ENCODE measurements around the gene ULK3. TPM values are rescaled to one million over a fixed set of nuclear protein-coding genes. Genes with fewer than 3 reads are reported as not detected.

Gene ULK3
- total RNA-seq, 1 experiment from 2014 or later: 35.9 TPM

GRCh38 chr15:74867466-74868038, 24.6 kb upstream of the ULK3 start:
- DNase-seq (ENCODE audit: low spot score): no peak

- DNase-seq (ENCODE audit: low spot score): peak; percentile 64
Measured at GRCh38 chr15:74866090-74866489, 23.1 kb upstream of the ULK3 start.

DNA sequence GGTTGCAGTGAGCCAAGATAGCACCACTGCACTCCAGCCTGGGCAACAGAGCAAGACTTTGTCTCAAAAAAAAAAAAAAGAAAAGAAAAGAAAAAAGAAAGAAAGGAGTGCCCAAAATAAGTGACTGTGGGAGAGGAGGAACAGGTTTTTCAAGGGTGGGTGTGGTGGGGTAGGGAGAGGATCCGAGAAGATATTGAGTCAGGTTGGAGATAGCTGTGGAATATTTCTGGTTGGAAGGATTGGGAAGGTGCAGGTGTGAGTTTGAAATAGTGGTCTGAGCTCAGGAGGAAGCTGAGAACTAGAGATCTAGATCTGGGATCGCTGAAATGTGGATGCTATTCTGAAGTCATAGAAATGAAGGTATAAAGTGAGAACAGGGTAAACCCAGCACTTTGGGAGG, 22.4 kb upstream of the ULK3 start:
- DNase-seq (ENCODE audit: low spot score): no peak

GRCh38 chr15:74864296-74864695, 21.3 kb upstream of the ULK3 start:
- DNase-seq (ENCODE audit: low spot score): no peak

DNA sequence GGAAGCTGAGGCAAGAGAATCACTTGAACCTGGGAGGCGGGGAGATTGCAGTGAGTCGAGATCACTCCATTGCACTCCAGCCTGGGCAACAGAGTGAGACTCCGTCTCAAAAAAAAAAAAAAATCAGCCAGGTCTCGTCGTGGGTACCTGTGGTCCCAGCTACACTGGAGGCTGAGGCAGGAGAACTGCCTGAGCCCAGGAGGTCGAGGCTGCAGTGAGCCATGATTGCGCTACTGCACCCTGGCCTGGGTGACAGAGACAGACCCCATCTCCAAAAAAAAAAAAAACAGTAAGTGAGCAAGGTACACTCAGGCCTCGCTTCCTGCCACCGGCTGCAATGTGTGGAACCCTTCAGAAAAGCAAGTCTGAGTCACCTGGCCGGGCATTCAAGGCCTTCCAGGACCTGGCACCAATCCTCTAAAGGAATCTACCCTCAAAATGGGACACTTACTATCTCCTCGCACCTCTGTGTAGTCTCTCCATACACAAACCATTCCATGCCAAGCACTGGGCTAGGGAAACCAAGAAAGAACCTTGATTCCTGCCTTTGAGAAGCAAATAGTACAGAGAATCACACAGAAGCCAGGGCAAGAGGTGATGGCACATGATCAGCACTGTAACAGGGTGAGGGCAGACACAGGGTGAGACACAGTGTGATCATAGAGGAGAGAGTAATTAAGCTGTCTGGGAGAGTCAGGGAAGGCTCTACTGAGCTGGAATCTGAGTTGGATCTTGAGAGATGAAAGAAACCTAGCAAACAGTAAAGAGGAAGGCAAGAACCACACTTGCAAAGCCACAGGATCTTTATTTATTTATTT, 20.5 kb upstream of the ULK3 start:
- DNase-seq (ENCODE audit: low spot score): peak; percentile 60

DNA sequence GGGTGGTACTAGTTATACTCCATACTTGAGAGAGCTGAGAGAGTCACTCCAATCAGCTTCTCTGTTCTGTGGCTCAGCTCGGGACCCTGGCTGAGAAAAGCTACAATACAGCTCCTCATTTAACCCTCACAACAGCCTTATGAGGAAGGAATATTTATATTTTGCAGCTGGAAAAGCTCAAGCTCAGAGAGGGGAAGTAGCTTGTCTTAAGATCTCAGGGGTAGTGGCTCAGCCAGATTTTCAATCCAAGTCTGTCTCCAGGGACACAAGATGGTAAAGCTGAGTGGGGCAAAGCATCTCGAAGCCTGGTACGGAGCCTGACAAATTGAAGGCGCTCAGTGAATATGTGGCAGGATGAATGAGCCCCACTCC, 15.4 kb upstream of the ULK3 start:
- DNase-seq (ENCODE audit: low spot score): no peak

- DNase-seq (ENCODE audit: low spot score): no peak
Measured at GRCh38 chr15:74857671-74858368, 14.9 kb upstream of the ULK3 start.

DNA sequence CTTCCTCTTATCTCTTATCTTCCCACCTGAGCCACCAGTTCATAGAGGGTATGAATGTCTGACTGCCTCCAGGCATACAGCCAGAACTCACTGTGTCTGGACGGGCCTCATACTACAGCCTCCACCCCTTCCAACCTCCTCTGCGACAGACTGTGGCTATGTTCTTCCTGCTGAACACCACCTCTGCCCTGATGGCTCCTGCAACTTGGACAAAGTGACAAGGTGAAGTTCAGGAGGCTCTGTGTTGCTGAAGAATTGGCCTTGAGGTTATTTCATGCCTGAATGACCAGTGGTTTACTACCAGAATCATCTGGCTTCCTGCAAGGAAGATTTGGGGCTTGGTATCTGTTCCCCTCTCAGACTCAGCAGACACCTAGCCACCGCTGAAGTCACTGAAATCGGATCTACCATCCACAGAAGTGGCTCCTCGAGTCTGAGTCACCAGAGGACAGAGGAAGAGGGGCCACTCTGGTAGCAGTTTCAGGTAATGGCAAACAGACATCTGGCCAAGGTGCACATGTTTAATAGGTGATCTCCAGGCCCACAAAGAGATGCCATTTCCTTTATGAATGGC, 14.2 kb upstream of the ULK3 start:
- DNase-seq (ENCODE audit: low spot score): no peak

GRCh38 chr15:74856537-74856936, 13.6 kb upstream of the ULK3 start:
- DNase-seq (ENCODE audit: low spot score): no peak

DNA sequence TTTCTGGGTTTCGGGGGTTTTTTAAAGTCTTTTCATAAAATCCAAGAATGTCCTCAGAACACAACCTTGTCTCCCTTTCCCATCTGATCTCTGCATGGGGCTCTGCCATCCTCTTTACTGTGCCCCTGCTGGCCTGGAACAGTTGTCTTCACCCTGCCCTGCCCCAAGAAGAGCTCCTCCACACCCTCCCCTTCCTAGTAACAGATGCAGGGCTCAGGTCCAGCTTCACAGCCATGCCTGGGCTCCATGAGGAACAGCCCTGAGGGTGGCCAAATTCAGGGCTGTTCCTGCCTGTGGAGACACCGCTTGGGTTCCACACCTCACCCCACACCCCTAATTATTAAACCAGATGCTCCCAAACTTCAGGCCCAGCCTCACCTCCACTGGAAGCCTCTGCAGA, 12.9 kb upstream of the ULK3 start:
- DNase-seq (ENCODE audit: low spot score): no peak

GRCh38 chr15:74854453-74855022, 11.6 kb upstream of the ULK3 start:
- DNase-seq (ENCODE audit: low spot score): no peak

DNA sequence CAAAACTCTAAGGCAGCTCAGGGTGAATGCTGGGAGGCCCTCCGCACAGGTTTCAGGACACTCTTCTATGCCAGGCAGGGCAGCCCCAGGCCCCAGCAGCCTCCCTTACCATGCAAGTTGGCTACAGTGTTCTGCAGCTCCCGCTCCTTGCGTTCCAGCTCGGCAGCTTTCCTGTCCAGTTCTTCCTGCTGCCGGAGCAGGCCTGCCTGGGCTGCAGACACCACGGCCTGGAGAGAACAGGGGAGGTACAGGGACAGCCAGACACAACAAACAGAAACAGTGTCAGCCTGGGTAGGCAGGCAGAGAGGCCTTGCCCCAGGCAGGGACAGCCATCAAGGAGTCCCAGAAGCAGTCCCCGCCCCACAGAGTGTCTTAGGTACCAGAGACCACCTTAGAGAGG, 9.0 kb upstream of the ULK3 start:
- no peak for DNase-seq (ENCODE audit: low spot score)

GRCh38 chr15:74850393-74850792, 7.4 kb upstream of the ULK3 start:
- no peak for DNase-seq (ENCODE audit: low spot score)

DNA sequence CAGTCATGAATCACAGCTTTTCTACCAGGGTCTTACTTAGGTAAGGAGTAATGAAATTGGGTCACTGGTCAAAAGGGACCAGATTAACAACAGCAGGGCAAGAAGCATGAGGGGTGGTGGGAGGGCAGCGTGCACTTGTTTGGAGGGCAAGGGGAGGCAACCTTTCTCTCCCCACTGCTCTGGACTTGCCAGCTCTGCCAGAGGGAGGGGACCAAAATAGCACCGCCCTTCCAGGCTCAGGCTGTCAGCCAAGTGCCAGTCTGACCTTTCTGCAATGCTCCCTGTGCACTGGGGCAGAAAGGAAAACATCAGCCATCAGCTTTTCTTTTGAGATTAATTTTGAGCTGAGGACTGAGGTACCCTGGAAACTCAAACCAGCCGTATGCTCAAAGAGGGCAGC, 4.5 kb upstream of the ULK3 start:
- DNase-seq (ENCODE audit: low spot score): no peak

DNA sequence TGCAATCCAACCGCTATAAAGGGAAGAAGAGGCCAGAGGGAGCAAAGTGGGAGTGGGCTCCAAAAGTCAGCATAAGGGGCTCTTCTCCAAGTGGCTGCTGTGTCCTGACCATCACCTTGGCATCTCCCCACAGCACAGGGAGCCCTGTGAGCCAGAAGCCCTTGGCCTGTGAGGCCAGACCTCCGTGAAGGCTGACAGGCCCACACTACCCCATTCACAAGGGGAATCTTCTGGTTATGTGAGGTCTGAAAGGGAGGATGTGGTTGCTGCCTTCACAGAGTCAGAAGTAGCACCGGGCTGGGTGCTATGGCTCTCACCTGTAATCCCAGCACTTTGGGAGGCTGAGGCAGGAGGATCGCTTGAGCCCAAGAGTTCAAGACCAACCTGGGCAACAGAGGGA, 2.6 kb upstream of the ULK3 start:
- DNase-seq (ENCODE audit: low spot score): no peak

- no peak for DNase-seq (ENCODE audit: low spot score)
Measured at GRCh38 chr15:74845208-74845568, 2.2 kb upstream of the ULK3 start.

DNA sequence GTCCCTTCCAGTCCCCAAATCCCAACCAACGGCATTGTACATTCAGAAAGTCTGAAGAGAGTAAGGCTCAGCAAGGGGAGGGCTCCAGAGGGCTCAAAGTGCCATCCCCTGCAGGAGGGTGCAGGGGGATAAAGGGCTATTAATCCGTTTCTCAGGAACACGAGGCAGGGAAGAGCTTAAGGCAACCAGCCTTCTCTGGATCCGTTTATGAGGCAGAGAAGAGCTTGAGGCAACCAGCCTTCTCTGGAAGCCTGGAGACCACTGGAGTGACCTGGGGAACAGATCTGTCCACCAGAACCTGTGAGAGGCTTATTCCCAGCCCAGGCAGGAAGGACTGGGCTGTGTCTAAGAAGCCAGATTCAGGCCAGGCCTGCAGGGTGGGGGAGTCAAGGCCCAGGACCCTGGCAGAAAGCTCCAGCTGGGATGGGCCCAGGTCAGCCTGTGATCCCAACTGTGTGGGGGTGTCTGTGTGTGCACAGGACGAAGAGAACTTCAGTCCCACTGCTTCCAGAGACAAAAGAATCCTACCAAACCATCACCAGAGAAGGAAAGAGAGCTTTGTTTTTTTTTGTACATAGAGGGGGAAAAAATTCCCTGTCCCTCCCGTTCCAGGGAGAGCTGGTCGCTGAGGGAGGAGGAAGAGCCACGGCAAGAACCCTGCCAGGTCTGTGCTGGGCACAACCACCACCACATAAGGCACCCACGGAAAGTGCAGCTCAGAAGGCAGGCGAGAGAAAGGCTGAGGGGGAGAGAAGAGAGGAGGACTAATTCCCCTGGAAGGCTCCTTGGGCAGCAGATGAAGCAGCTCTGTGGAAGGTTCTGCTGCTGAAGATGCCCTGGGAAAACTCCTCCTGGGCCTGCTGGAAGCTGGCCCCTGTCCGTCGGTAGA, 1.6 kb upstream of the ULK3 start:
- no peak for DNase-seq (ENCODE audit: low spot score)

DNA sequence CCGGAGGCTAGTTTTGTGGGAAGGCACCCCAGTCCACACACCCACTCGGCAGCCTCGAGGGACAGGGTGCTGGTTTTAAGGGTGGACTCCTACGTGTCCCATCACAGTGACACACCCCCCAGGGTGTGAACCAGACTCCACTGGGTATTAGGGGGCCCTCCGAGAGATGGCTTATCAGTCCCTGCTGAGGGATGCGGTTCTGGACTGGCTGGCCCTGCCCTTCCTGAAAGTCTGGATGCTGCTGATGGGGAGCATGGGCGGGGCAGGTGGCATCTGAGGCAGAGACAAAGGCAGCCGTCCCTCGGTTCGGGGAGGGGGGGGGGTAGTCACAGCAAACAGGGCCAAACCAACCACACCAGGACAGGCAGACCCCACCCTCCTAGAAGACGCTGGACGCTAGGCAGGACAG, 939 bp upstream of the ULK3 start:
- no peak for DNase-seq (ENCODE audit: low spot score)

GRCh38 chr15:74843445-74843828, 481 bp upstream of the ULK3 start:
- no peak for DNase-seq (ENCODE audit: low spot score)

GRCh38 chr15:74841891-74842373, 1.0 kb downstream of the ULK3 start:
- no peak for DNase-seq (ENCODE audit: low spot score)
